Tongue (tissue), 2 donors: ENCODE data around the gene SKA3. TPM values are rescaled to one million over a fixed set of nuclear protein-coding genes. Genes with fewer than 3 reads are reported as not detected.
"Not testable (repeated sequence)": the region's sequence is repeated elsewhere in the genome, so short reads cannot be mapped to it uniquely, and the experiment has no call there.

Experiments
- DNase-seq: peaks from one replicate; pipeline ENCODE4 v3.0.0-alpha.2; 2015
- total RNA-seq: library from RNA; depleted of rRNA; stranded (reverse); fragments of >200 nt; gene quantifications from one replicate; pipeline ENCODE4 v1.2.3, GENCODE V29; 2014

Gene SKA3
- total RNA-seq, 1 donor from 2014 or later: 7.0 TPM

- DNase-seq: not testable (repeated sequence)
These were observed 10.7 kb downstream of the SKA3 start for GRCh38 chr13:21165606-21166005.

- no peak for DNase-seq
These were observed 11.7 kb downstream of the SKA3 start for GRCh38 chr13:21164631-21165030.

GRCh38 chr13:21152251-21152899, 24.0 kb downstream of the SKA3 start:
- no peak for DNase-seq

- DNase-seq: no peak
These were observed 26.3 kb downstream of the SKA3 start for GRCh38 chr13:21150013-21150412.

GRCh38 chr13:21149568-21149967, 26.8 kb downstream of the SKA3 start:
- DNase-seq: peak; percentile 38

GRCh38 chr13:21148557-21149258, 27.6 kb downstream of the SKA3 start:
- DNase-seq: no peak

- DNase-seq: no peak
These were observed 28.5 kb downstream of the SKA3 start for GRCh38 chr13:21147827-21148226.

- DNase-seq: no peak
These were observed 33.6 kb downstream of the SKA3 start for GRCh38 chr13:21142766-21143165.

- no peak for DNase-seq
These were observed 37.0 kb downstream of the SKA3 start for GRCh38 chr13:21139374-21139773.

- no peak for DNase-seq
These were observed 37.8 kb downstream of the SKA3 start for GRCh38 chr13:21138561-21138960.

- DNase-seq: no peak
These were observed 38.7 kb downstream of the SKA3 start for GRCh38 chr13:21137696-21138095.

- not testable (repeated sequence) for DNase-seq
These were observed 40.5 kb downstream of the SKA3 start for GRCh38 chr13:21135833-21136232.

- DNase-seq: no peak
These were observed 41.9 kb downstream of the SKA3 start for GRCh38 chr13:21134475-21134874.

GRCh38 chr13:21133077-21133476, 43.3 kb downstream of the SKA3 start:
- DNase-seq: no peak

GRCh38 chr13:21130116-21130515, 46.2 kb downstream of the SKA3 start:
- DNase-seq: no peak

- peak; percentile 74 for DNase-seq
These were observed 51.5 kb downstream of the SKA3 start for GRCh38 chr13:21124852-21125251.

- DNase-seq: no peak
These were observed 52.4 kb downstream of the SKA3 start for GRCh38 chr13:21123956-21124355.

GRCh38 chr13:21121616-21122015, 54.7 kb downstream of the SKA3 start:
- no peak for DNase-seq

GRCh38 chr13:21120191-21120590, 56.2 kb downstream of the SKA3 start:
- DNase-seq: no peak

GRCh38 chr13:21119526-21119925, 56.8 kb downstream of the SKA3 start:
- DNase-seq: no peak

GRCh38 chr13:21118180-21118579, 58.2 kb downstream of the SKA3 start:
- DNase-seq: no peak

- no peak for DNase-seq
These were observed 59.1 kb downstream of the SKA3 start for GRCh38 chr13:21117104-21117809.

GRCh38 chr13:21116141-21116540, 60.2 kb downstream of the SKA3 start:
- no peak for DNase-seq
